Ureter (tissue), 1 donor: ENCODE data around the gene TUBG2. TPM values are rescaled to one million over a fixed set of nuclear protein-coding genes. Genes with fewer than 3 reads are reported as not detected.

Experiments used
- DNase-seq: peaks from one replicate; pipeline ENCODE4 v3.0.0-alpha.2; 2020; ENCODE audit warnings: low spot score
- total RNA-seq: library from RNA; stranded (reverse); gene quantifications from one replicate; pipeline ENCODE4 v1.2.4, GENCODE V29; 2023
- donor health status: DM: yes; HTN: yes; CAD: no.

TUBG2 gene
- total RNA-seq, 1 donor from 2014 or later, result 41.0 TPM

- no peak for DNase-seq
Observed at GRCh38 chr17:42676424-42677011, 17.4 kb downstream of the TUBG2 start, which contains the start of gene PLEKHH3. Gene PLEKHH3, minus strand, starts transcription at chr17:42676994. Its CDS starts 431 bp downstream, at chr17:42676563.

- DNase-seq, result peak; percentile 100
Observed at GRCh38 chr17:42677012-42677857, 18.2 kb downstream of the TUBG2 start.

- peak; percentile 91 for DNase-seq
Observed at GRCh38 chr17:42677921-42678781, 19.1 kb downstream of the TUBG2 start.

DNA sequence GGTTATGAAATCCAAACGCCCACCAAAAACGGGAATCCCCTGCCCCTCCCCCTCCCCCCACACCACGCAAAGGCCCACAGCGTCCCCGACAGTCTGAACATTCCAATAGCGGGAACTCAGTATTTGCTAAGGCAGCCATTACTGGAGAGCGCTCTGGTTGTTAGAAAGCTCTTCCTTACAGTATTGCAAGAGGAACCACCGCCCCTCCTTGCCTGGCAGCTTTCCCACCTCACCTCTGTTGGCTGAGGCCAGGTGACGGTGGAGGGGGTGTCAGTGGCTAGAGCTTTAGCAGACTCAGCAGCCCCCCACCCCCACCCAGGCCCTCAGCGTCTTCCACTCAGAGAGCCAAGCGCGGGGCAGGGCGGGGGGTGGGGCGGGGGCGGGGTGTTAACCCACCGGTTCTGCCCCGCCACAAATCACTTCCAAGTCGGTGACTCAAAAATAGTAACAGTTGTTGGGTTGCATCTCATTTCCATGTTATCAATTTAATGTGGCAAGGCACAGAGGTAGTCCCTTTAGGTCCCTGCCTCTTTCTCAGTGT is 19.9 kb downstream of the TUBG2 start:
- DNase-seq, result peak; percentile 83

DNA sequence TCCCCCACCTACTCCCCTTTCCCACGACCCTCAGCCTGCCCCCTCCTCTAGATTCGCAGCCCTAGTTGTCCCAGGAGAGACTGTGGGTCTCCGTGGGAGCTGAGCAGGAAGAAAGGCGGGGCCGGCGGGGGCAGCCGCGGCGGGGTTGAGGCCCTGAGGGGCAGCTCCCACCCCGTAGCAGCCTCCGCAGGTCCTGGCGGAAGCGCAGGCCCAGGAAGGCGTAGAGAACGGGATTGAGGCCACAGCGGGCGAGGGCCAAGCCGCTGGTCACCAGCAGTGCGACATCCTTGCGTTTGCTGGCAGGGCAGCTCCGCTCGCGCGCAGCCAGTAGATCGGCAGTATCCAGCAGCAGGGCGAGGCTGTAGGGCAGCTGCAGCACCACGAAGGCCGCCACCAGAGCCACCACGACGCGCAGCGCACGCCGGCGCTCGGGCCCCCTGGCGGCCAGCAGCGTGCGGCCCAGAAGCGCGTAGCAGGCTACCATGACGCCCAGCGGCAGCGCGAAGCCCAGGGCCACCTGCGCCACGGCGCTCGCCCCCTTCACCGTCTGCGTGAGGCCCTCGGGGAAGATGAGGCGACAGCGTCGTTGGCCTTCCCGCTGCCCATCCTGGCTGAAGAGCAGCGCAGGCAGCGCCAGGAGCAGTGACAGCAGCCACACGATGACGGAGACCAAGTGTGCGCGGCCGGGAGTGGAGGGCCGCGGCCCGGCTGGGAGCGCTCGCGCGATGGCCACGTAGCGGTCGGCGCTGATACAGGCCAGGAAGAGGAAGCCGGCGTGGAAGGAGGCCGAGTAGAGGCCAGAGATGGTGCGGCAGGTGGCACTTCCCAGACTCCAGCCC is 20.6 kb downstream of the TUBG2 start:
- DNase-seq, result peak; percentile 73

DNA sequence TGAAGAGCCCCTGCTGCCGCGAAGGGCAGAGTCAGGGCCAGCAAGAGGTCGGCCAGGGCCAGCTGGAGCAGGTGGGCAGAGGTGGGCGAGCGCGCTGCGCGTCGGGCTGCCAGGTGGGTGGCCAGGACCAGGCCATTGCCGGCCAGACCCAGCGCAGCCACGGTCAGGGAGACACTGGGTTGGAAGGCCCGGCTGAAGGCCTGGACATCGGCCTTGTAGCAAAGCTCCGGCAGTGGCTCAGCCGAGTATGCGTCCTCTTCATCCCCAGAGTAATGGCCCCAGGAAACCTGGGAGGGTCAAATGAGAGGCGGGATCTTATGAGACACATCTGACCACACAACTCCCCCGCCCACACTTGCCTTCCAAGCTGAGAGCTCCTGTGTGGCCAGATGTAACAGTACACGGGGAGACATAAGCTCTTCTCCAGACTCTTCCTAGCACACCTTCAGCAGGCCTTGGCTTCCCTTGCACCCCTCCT is 21.3 kb downstream of the TUBG2 start:
- DNase-seq, result no peak

GRCh38 chr17:42681976-42682721 is 23.1 kb downstream of the TUBG2 start, which contains the start of gene CNTNAP1:
Gene CNTNAP1, plus strand, starts transcription at chr17:42682531. Its CDS starts 299 bp downstream, at chr17:42682830.
- peak; percentile 78 for DNase-seq

DNA sequence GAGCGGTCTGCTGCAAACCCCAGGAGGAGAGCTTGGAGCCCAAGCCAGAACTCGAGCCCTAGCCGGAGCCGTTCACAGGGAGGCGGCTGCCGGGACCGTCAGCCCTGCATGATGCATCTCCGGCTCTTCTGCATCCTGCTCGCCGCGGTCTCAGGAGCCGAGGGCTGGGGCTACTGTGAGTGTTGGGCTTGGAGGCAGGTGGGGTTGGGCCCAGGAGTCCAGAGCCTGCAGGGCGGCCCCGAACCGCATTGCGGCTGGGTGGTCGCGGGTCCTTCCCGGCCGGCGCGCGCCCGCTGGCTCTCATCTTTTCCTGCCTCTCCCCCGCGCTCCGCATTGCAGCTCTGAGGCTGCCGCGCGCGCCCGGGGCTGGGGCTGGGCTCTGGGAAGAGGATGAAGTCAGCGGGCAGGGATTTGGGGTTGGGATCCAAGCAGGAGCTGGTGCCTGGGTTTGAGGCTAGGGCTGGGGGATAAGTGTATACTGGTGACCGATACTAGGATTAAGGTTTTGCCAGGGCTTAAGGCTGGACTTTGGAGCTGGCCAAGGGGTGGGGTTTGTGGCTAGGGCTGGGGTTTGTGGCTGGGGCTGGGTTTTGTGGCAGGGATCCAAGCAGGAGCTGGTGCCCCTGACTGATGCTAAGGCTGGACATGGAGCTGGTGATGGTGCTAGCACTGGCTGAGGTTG is 23.8 kb downstream of the TUBG2 start:
- no peak for DNase-seq

- no peak for DNase-seq
Observed at GRCh38 chr17:42683407-42684034, 24.4 kb downstream of the TUBG2 start.

DNA sequence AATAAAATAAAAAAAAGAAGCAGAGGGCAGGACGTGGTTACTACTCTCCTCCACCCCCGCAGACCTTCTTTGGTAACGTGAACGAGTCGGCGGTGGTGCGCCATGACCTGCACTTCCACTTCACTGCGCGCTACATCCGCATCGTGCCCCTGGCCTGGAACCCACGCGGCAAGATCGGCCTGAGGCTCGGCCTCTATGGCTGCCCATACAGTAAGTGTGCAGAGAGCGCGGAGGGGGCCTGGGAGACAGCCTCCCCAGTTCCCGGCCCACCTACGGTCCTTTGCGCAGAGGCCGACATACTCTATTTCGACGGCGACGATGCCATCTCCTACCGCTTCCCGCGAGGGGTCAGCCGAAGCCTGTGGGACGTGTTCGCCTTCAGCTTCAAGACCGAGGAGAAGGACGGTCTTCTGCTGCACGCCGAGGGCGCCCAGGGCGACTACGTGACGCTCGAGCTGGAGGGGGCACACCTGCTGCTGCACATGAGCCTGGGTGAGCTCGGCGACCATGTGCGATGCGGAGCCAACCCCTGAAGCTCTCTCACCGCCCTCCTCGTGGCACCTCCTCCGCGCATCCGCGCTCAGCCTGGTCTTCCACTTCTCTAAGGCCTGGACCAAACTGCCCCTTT is 26.0 kb downstream of the TUBG2 start:
- no peak for DNase-seq

DNA sequence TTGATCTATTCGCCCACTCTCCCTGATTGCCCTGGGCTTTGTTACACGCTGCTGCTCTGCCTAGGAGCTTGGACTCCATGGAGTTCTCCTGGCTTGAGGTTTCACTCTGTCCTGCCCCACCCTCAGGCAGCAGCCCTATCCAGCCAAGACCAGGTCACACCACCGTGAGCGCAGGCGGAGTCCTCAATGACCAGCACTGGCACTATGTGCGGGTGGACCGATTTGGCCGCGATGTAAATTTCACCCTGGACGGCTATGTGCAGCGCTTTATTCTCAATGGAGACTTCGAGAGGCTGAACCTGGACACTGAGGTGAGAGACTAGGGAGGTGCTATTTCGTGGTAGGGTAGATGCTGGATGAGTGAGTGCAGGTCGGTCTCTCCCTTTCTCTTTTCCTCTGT is 26.7 kb downstream of the TUBG2 start:
- DNase-seq, result no peak

DNA sequence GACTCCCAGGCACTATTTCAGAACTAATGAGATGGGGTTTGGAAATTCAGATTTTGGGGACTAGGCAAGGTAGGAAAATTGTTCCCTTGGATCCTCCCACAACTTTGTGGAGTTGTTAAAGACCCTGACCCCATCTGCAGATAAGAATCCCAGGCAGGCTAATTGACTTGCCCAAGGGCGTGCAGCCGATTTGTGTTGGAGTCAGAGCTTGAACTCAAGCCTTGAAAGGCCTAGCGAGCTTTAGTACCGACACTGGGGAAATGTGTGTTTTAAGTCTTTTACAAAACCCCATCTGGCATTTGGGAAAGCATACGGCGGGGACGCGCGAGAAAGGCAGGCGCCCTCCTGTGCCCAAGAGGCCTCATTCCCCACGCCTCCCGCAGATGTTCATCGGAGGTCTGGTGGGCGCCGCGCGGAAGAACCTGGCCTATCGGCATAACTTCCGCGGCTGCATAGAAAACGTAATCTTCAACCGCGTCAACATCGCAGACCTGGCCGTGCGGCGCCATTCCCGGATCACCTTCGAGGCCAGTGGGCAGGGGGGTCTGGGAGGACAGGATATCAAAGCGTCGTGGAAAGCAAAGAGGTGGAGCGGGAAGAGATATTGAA is 27.5 kb downstream of the TUBG2 start:
- DNase-seq, result no peak

- DNase-seq, result no peak
Observed at GRCh38 chr17:42687707-42688320, 28.7 kb downstream of the TUBG2 start.

DNA sequence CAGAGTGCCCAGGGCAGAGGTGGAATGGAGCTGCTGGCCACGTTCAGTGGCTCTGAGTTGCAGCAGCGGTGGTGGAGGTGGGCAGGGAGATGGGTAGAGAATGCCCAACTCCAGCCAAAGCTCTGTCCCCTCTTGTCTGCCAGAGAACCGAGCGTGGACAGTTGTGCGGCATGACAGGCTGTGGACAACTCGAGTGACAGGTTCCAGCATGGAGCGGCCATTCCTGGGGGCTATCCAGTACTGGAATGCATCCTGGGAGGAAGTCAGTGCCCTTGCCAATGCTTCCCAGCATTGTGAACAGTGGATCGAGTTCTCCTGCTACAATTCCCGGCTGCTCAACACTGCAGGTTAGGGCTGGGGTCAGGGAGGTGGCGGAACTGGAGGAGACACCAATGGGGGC is 31.5 kb downstream of the TUBG2 start:
- no peak for DNase-seq

DNA sequence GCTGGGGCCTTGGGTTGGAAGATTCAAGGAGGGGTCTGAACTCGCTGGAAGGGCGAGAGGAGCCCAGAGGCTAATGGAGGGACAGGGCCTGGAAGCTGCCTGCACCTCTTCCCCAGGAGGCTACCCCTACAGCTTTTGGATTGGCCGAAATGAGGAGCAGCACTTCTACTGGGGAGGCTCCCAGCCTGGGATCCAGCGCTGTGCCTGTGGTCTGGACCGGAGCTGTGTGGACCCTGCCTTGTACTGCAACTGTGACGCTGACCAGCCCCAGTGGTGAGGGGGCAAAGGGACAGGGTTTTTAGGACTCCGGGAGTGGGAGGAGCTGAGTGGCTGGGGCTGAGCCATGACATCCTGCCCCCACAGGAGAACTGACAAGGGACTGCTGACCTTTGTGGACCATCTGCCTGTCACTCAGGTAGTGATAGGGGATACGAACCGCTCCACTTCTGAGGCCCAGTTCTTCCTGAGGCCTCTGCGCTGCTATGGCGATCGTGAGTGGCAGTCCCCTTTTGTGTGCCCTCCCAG is 32.0 kb downstream of the TUBG2 start:
- no peak for DNase-seq

DNA sequence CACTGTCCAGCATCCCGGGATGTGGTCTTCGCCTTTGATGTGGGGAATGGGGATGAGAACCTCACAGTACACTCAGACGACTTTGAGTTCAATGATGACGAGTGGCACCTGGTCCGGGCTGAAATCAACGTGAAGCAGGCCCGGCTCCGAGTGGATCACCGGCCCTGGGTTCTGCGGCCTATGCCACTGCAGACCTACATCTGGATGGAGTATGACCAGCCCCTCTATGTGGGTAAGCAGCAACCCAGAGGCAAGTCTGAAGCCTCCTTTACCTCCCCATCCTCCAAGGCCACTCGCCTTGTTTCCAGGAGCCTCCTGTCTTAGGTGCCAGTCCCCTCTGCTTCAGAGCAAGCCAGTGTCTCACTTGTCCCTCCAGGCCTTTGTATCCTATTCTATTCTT is 33.4 kb downstream of the TUBG2 start:
- DNase-seq, result no peak

GRCh38 chr17:42694524-42694923 is 35.4 kb downstream of the TUBG2 start:
- no peak for DNase-seq
